Stimulated activated CD4-positive, alpha-beta T cell treated with anti-CD3 and anti-CD28 coated beads, TNF-alpha, amount 100 ng/mL, for 24 hours (primary cell): ENCODE results near the gene RRM2.

ENCODE experiments used
- DNase-seq, 3 experiments: peaks; one replicate each; pipeline ENCODE4 v3.0.0-alpha.2; 2020; ENCODE audit warnings: low read depth in 3 of 3

Gene RRM2

DNA sequence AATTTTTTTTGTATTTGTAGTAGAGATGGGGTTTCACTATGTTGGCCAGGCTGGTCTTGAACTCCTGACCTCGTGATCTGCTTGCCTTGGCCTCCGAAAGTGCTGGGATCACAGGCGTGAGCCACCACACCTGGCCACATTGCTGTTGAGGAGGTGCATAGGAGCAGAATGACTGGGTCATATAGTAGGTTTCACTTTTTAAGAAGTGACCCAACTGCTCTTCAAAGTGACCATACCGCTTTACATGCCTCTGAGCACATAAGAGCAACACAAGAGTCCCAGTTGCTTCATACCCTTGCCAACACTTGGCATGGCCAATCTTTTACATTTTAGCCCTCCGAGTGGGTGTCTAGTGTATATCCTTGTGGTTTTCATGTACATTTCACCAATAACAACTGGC, 28.9 kb downstream of the RRM2 start:
- DNase-seq: no peak

- no peak for DNase-seq
These were observed 34.8 kb downstream of the RRM2 start for GRCh38 chr2:10157293-10157692.

- DNase-seq: no peak
These were observed 36.1 kb downstream of the RRM2 start for GRCh38 chr2:10158681-10159080.

- DNase-seq: no peak
These were observed 36.5 kb downstream of the RRM2 start for GRCh38 chr2:10159086-10159485.

- no peak for DNase-seq
These were observed 37.1 kb downstream of the RRM2 start for GRCh38 chr2:10159581-10160131.

GRCh38 chr2:10160203-10160955, 37.8 kb downstream of the RRM2 start:
- DNase-seq: no peak

- DNase-seq: no peak
These were observed 38.8 kb downstream of the RRM2 start for GRCh38 chr2:10161206-10161931.

DNA sequence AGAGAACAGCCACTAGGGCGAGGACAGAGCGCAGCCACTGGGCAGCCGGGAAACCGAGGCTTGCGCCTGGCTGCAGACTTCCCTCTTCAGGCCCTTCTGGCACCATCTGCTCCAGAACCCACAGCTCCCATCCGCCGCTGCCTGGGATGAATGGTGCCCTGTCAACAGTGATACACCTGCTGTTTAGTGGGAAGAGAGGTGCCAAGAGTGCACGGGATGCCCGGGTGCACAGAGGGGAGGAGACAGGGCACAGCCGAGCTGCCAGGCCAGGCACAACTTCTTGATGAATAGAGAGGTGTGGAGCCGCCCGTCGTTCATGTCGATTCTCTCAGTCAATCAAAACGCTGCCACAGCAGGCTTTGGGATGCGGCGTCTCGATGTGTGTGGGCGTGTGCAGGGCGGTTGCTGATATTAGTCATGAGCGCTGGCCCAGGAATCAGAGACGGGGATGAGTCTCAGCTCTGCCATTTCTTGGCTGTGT, 39.5 kb downstream of the RRM2 start:
- DNase-seq: peak in 1 of 3 experiments; percentile 29

DNA sequence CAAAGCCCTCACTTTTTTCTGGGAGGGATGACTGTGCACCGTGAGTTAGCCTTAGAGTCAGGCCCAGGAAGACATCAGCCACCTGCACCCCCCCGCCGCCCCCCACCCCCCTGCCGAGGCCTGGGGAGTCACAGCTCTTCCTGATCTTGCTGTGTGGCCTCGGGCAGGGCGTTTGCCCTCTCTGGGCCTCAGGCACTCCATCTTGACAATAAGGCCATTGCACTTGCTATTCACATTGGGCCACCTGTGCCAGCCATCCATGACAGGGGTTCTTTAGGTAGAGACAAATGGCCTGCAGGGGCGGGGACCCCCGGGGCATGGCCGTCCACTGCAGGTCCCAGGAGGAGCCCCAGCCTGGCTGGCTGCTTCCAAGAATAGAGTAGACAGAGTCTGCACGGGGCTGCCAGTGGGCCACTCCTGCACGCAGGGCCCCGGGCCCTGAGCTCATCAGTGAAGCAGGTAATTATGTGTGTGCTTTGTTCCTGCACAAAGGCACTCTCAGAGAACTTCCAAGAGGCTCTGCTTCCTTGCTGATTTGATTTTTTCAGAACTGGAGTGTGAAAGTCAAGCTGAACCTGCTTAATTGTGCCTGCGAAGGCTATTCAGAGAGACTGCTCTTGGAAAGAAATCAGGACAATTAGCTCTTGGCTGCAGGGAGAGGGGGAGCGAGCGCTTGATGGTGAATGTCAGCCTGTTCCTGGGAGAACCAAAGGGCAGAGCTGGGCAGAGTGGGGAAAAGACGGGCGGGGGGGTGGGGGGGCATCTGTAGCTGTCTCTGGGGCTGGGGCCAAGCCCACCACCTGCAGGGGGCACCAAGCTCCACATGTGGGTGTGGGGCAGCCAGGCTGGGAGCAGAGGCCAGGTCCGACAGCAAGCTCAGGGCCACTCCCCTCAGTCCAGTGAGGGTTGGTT, 40.3 kb downstream of the RRM2 start:
- no peak for DNase-seq

DNA sequence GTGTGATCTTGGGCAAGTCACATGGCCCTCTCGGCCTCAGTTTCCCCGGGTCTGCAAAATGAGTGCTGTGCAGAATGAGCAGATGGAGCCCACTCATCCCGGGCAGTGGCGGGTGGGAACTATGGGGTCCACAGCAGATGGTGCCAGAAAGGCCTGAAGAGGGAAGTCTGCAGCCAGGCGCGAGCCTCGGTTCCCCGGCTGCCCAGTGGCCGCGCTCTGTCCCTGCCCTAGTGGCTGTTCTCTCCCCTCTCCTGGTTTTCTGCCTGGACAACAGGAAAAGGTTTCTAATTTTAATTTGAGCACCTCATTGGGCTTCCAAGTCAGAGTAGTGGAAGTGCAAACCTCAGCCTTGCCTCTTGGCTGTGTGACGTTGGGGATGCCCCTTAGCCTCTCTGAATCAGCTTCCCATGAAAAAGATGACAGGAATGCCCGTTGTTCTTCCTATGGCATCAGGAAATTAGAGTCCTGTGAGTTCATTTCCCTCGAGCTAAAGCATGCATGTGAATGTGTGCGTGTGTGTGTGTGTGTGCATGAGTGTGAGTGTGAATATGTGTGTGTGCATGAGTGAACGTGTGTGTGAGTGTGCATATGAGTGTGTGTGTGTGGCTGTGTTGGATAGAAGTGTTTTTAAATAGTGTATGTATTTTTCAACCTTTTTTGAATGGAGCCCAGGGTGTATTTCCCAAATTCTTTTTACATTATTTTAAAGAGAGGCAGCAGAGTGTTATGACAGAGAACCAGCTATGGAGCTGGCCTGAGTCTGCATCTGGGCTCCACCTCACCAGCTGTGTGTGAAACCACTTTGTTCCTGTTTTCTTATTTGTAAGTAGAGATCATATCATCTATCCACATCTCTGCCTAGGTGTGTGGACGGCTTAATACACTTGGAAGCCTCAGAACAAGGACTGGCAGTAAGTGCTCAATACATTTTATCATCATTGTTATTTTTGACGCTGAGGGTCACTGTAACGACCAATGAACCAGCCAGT, 41.3 kb downstream of the RRM2 start:
- no peak for DNase-seq

- DNase-seq: no peak
These were observed 42.1 kb downstream of the RRM2 start for GRCh38 chr2:10164601-10165000.

- no peak for DNase-seq
These were observed 42.7 kb downstream of the RRM2 start for GRCh38 chr2:10165282-10165681.

DNA sequence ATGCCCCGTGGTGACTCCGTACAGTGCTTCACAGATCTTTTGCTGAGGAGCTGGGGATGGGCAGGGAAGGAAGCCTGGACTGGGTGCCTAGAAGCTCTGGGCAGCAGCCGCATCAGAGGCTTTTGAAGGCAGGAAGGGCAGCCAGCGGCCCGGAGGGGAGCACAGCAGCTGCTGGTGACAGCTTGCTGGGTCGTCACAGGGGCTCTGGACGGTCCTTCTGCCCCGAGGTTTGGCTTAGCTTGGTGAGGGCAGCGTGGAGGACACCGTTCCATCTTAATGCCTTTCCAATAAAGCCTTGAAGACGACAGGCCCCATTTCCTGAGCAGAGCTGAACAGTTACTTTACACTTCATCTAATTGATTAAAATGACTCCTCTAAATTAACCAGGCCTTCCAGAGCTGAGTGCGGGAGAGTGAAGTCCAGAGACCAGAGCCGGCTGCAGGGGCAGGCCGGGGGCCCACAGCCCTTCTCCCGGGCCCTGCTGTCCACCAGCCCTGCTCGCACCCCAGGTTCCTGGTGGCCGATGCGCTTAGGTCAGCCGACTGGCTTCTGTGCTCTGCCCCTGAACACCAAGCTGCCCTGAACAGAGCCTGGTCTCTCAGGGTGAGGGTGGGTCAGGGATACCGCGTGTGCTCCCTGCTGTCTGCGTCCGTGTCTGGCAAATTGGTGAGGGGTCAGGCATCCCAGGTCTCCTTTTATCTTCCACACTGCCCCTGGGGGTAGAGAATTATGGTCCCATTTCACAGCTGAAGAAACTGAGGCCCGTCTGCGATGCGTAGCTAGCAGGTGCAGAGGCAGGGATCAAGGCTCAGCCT, 43.5 kb downstream of the RRM2 start:
- DNase-seq: no peak

DNA sequence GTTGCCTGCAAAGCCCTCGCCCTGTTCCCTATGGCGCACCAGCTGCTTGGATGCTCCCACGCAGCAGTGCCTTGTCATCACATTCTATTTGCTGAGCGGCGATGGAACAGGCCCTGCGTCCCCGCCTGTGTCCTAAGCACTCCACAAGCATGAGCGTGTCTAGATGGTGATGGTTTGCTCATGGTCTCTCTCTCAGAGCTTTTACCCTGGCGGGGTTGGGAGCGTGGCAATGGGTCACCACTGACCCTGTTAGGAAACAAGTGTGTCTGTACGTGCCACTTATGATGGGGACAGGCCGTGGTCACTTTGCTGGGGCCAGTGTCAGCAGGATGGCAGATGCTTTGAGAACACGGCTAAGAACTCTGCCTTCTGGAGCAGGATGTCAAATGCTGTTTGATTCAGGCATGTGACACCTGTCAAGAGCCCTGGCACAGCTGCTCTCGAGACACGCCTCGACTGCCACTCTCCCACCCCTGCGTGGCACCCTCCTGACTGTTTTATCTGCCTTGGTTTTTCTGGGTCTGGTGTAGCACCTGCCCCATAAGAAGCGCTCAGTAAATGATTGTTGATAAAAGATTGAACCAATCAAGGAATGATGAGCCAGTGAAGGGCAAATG, 44.2 kb downstream of the RRM2 start:
- no peak for DNase-seq

DNA sequence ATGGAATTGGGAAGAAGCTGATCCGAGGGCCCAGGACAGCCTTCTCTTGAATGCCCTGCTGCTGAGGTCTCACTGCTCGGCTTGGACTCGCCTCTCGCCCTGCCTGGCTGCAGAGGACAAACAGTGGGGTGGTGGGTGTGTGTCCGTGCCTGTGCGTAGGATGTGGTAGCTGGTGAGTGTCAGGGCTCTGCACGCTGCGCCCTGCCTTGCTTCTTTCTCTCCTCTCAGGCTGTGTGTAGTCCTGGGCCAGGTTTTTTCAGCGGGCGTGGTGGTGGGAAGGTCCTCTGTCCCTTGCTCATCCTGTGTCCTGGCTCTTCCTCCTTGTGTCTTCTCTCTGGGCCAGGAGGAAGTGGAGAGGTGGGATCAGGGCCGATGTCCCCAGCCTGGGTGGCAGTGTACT, 44.8 kb downstream of the RRM2 start:
- no peak for DNase-seq

GRCh38 chr2:10168221-10168620, 45.7 kb downstream of the RRM2 start:
- DNase-seq: no peak

- DNase-seq: no peak
These were observed 46.6 kb downstream of the RRM2 start for GRCh38 chr2:10169053-10169578.

DNA sequence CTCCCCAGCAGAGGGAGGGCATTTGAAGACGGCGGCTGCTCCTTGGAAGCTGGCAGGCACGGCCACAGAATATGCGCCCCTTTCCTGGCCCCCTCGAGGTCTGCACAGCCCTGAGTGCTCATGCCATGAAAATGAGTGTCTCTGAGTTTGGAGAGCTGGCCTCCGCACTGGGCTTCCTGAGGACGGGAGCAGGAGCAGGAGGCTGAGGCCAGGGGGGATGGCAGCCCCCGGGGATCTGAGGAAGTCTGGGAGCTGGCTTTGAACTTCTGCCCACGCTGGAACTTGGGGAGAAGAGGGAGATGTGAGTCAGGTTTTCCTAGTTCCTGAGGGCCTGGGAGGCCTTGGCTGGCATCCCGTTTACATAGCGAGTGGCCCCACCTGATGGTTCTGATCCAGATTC, 47.0 kb downstream of the RRM2 start:
- DNase-seq: no peak

GRCh38 chr2:10170256-10170655, 47.7 kb downstream of the RRM2 start:
- DNase-seq: no peak
